Stimulated activated CD8-positive, alpha-beta memory T cell treated with anti-CD3 and anti-CD28 coated beads, Interleukin-7, amount 100 ng/mL, for 1 hour (primary cell): ENCODE results near the gene TSPAN6.
A peak's percentile ranks its signal among the peaks of the same experiment; 100 is the strongest.

ENCODE experiments used
- DNase-seq, 2 donors: peaks; one replicate each; pipeline ENCODE4 v3.0.0-alpha.2; 2020; ENCODE audit warnings: low read depth in 2 of 2

TSPAN6 gene, protein sequence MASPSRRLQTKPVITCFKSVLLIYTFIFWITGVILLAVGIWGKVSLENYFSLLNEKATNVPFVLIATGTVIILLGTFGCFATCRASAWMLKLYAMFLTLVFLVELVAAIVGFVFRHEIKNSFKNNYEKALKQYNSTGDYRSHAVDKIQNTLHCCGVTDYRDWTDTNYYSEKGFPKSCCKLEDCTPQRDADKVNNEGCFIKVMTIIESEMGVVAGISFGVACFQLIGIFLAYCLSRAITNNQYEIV

GRCh38 chrX:100636321-100636991, at the start of gene TSPAN6:
TSS of gene TSPAN6 (minus strand) at chrX:100636806. CDS start at chrX:100636694, 112 bp downstream.
- DNase-seq = peak; percentile 22 to 40

GRCh38 chrX:100685997-100686305, 49.3 kb upstream of the TSPAN6 start:
- DNase-seq = no peak

- peak in 1 of 2 donors; percentile 19 for DNase-seq
Observed at GRCh38 chrX:100685284-100685996, 48.8 kb upstream of the TSPAN6 start.

DNA sequence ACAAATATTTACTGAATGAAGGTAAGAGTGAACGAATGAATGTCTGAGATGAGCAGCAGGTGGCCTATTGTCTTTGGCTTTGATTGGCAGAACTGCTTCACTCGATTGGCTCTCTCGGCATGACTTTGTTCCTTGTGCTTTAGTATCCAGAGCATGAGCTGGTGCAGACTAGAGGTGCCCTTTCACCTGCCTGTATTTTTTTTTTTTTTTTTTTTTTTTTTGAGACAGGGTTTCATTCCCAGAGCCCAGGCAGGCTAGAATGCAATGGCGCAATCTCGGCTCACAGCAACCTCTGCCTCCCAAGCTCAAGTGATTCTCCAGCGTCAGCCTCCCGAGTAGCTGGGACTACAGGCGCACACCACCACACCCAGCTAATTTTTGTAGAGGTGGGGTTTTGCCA, 46.3 kb upstream of the TSPAN6 start:
- DNase-seq = no peak

DNA sequence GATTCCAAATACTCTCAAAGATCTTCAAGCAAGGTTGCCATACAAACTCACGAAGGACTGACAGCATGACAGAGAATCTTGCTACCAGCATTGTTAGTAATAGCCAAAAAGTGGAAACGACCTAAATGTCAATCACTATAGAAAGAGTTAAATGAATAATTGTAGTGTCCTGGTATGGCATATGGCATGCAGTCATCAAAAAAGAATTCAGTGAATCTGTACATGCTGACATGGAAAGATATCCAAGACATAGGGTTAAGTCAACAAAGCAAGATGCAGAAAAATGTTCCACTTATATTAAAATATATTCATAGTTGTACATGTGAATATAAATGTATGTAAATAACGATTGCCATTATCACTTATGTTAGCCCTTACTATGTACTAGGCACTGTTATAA, 45.0 kb upstream of the TSPAN6 start:
- no peak for DNase-seq

DNA sequence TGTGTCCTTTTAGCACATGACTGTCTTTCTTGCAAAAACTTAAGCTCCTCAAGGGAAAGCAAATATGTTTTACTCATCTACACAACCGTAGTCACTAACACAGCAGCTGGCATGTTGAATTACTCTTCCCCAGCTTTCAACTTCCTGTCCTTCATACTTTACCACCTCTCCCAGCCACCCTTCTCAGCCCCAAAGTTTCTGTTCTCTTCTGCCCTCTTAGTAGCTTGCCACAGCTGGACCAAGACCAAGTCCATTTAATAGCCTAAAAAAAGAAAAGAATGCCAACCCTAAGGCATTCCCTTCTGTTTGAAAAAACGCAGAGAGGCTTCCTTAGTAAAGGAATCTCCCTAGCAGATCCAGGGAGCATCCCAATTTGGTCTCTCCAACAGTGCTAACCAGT, 44.1 kb upstream of the TSPAN6 start:
- DNase-seq = no peak

DNA sequence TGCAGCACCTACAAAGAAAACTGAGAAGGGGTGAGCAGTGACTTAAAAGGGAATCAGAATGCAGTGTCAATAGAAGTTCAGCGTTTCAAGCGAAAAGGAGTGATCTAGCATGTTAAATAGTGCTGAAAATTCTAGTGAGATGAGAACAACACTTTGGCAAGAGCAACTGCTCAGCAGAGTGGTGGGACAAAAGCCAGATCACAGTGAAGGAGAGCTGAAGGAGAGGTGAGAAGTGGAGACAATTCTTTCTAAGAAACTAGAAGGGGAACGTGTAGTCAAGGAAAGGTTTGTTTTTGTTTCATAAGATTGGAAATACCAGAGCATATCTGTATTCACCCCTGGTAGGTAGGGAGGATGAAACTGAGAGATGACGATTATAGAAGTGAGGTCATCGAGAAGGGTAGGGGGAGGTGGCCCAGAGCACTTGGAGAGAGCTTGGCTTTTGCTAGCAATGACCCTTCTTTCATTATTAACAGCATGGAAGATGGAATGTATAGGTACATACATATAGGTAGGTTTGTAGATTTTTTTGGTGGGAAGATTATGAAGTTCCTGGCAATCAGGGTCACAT, 41.1 kb upstream of the TSPAN6 start:
- no peak for DNase-seq

- DNase-seq = no peak
Observed at GRCh38 chrX:100674705-100675104, 38.1 kb upstream of the TSPAN6 start.

- DNase-seq = no peak
Observed at GRCh38 chrX:100673397-100673953, 36.9 kb upstream of the TSPAN6 start.

DNA sequence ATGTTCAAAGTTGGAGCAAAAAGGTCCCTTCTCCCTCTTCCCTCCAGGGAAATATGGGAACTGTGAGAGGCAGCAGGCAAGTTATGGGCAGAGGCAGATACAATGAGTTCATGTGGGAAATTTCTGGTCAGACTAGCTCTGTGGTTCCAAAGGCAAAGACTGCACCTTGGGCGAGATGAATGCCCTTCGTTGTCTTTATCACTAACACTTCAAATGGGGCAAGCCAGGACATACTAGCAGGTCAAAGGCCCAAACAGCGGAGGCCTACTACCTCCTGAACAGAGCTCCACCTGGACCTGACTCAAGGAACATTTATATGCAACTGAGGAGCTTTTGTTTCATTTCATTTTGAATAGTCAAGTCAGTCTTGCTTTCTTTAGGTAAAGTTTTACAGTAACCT, 36.4 kb upstream of the TSPAN6 start:
- no peak for DNase-seq

- DNase-seq = no peak
Observed at GRCh38 chrX:100663642-100664041, 27.0 kb upstream of the TSPAN6 start.

DNA sequence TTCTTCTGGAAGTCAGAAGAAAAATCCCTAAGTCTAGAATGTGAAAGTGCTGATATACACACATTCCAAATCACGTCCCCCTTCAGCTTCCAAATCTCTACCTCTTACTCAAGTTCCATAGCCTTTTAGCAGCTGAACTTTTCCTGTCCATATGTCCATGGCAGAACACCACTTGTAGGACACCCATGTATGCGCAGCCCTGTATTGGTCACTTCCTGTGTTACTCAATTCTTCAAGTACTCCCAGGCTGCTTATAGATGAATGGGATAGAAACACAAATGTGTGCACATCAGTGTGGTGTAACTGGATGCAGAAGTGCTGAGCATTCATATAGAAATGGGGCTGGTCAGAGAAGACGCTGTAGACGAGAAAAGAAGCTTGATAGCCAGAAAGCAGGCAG, 26.2 kb upstream of the TSPAN6 start:
- no peak for DNase-seq

- no peak for DNase-seq
Observed at GRCh38 chrX:100662170-100662569, 25.6 kb upstream of the TSPAN6 start.

DNA sequence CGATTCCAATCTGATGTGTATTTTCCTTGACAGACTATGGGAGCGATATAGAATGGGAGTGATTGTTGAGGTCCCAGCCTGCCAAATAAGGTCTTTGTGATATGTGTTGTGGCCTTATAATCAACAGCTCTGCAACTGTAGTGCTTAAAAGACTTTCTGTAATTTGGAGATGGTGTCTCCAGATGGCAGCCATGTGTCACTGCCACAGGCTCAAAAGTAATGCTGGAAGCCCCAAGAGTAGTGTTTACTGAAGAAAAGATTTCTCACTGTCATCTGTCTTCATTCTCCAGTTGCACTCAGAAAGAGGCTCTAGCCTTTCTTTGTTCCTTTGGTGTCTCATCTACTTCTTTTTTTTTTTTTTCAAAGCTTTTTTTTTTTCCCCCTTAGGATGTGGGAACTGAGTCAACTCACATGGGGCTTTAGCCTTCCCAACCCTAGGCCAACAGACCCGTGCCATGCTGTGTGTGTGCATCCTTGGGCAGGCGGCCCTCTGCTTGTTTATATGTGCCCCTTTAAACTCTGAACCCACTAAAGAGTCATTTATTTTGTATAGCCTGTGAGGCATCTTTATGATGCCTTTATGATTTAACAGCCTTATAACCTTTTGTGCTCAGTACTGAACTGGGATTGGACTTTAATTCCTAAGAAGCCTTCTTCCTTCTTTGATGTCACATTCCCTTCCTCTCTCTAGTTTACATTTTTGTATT, 23.0 kb upstream of the TSPAN6 start:
- DNase-seq = no peak

- no peak for DNase-seq
Observed at GRCh38 chrX:100658941-100659381, 22.4 kb upstream of the TSPAN6 start.

DNA sequence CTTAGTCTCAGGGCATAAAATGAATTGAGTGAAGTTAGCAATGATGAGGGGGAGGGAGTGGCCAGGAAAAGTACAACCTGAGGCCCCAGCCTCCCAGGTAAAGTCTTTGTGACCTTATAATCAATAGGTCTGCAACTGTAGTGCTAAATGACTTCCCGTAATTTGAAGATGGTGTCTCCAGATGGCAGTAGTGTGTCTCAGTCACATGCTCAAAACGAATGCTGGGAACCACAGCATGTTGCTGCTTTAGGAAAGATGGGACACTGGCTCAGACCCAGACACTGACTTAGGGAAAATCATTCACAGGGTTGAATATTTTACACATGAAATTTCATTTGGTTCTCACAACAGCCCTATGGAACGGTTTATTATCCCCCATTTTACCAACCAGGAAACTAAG, 17.7 kb upstream of the TSPAN6 start:
- DNase-seq = no peak

DNA sequence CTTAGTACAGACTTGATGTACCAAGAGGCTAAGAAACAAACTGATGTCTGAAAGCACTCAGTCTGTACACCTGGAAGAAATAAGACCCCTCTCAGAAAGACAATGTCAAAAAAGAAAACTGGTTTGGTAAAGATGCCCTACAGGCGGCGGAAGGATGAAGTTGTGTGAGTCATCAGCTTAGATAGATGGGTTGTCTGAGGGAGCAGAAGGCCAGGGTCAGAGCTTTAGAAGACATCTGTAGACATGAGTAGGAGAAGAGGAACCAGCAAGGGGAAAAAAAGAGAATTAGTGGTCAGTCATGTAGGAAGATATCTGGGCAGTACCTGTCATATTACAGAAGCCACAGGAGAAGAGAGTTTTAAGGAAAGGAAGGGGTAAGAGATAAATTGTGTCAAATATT, 15.7 kb upstream of the TSPAN6 start:
- DNase-seq = no peak

DNA sequence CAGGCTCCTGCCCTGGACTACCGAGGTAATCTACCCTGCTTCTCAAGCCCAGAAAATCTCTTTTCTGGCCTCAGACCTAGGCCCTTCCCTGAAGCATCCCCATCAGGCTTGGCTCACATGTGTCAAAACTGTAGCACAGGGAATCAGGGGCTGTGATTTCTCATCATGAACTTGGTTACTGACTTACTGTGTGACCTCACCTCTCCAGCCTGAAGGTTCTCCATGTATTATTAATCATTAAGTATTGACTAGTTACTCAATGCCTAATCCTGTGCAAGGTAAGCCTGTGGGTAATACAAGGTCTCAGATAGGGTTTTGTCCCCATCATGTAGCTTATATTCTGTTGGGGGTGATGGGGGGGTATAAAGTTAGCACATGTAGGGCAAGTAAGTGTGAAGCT, 14.2 kb upstream of the TSPAN6 start:
- DNase-seq = no peak

DNA sequence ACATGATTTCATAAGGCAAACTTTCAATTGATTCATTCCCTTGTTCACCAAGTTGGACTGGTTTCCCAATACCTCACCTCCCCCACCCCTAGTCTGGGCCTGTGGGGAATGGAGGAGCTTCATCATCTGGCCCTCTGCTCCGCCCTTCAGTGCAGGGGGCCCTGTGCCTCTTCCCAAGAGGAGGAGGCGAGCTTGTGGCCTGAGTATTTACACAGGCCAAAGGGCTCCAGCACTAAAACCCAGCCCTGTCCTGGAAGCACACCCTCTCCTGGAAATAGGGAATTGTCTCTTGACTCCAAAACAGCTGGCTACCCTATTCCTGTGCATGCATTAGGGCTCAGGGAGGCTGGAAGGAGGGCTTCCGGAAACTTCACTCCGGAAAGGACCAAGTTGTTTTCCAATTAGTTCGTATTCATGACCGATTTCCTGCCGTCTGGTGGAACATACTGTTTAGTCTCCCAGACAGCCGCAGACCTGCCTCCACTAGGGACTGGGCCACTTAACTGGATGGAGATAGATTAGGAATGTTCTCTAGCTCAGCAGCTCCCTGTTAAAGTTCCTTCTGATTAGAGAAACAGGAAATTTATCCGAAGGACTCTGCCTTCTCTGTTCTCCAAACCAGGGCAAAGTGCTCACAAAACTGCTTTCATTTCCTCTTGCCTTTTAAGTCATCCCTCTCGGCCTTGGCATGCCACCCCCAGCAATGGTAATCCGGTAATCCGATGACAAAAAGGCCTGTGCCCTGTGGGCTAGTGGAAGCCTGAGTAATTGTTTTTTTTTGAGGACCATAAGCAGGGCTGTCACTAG, 13.1 kb upstream of the TSPAN6 start:
- no peak for DNase-seq

DNA sequence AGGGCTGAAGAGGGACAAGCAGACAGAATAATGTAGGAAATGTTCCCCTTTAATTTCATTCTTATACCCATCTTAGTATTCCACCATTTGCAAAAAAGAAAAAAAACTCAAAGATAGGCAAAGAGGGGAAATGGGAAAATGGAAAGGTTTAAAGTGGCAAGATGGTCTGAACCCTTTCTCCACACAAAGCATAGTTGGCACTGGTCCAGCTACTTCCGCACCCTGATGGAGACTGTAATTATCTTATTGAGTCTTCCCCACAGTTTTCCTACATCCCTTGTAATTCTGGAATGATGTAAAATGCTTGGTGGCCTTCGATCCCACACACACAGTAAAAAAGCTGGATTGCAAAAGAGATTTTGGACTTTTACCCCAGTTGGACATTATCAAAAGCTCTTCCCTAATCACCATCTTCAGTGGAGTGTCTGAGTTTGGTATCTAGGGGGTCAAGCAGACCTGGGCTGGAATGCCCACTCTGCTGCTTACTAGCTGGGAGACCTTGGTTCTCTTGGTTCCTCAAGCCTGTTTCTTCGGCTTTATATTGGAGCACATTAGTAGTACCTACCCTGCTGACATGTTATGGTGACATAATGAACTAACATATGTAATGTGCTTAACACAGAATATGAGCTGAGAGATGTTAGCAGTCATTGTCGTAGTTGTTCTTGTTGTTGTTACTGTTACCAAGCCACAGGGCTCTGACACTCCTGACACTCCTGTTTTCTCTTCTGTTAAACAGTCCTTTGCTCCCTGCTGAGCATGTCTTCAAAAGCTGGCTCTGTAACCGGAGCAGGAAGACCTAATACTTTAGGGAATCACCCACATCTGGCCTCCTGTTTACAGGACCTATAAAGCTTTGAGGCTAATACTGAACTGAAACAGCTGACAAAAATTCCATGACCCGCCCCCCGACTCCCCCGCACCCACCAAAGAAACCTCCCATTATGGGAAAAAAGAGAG, 12.1 kb upstream of the TSPAN6 start:
- DNase-seq = no peak
